Gastrocnemius medialis (tissue), 4 donors: ENCODE results near the gene TMTC2. TPM values are rescaled to one million over a fixed set of nuclear protein-coding genes. Genes with fewer than 3 reads are reported as not detected.

Experiments
- ATAC-seq, 2 donors: fragments of 150-250 bp; one replicate each; pipeline ENCODE4 v1.9.1; 2016
- DNase-seq, 2 donors: peaks; one replicate each; pipeline ENCODE4 v3.0.0-alpha.2; 2019
- H3K27ac ChIP-seq, 4 donors: fragments of 200-600 bp; sonication (generic); 1 replicate in 1 of 4; 2 replicates in 3 of 4; pipeline ENCODE4 v1.5.1; 2016 to 2018; ENCODE audit warnings: mild to moderate bottlenecking in 2 of 4, moderate library complexity in 1 of 4
- H3K27me3 ChIP-seq, 3 donors: fragments of 200-600 bp; sonication (generic) in 2 of 3; 1 replicate in 1 of 3; 2 replicates in 2 of 3; pipeline versions ENCODE4 v1.5.1 to v1.6.0; 2016 to 2019; ENCODE audit warnings: mild to moderate bottlenecking in 1 of 3, moderate library complexity in 1 of 3
- H3K36me3 ChIP-seq, 2 donors: fragments of 200-600 bp; sonication (generic) in 1 of 2; one replicate each; pipeline ENCODE4 v1.5.1; 2017 to 2018
- H3K4me1 ChIP-seq, 2 donors: fragments of 200-600 bp; sonication (generic) in 1 of 2; one replicate each; pipeline ENCODE4 v1.5.1; 2016 to 2017; ENCODE audit warnings: mild to moderate bottlenecking in 2 of 2
- H3K4me3 ChIP-seq, 4 donors: fragments of 200-600 bp; sonication (generic) in 3 of 4; 1 replicate in 1 of 4; 2 replicates in 3 of 4; pipeline ENCODE4 v1.5.1; 2016 to 2019; ENCODE audit warnings: mild to moderate bottlenecking in 2 of 4
- H3K9me3 ChIP-seq, 3 donors: fragments of 200-600 bp; sonication (generic) in 2 of 3; 1 replicate in 1 of 3; 2 replicates in 2 of 3; pipeline ENCODE4 v1.5.1; 2016 to 2019
- POLR2A ChIP-seq, 2 donors: fragments of 450-650 bp; IDR thresholded peaks; one replicate each; pipeline ENCODE4 v1.6.1; 2017; ENCODE audit warnings: antibody characterized with exemption in 2 of 2, mild to moderate bottlenecking in 2 of 2, moderate library complexity in 2 of 2
- in situ Hi-C, 4 donors: fragments of 200-750 bp; cut with MboI; loops; one replicate each; pipeline versions ENCODE4 v1.15.0 to v1.8.0; 2017; ENCODE audit warnings: low sequenced_read_pairs in 4 of 4
- intact Hi-C: fragments of 100-400 bp; cut with DNase I; formaldehyde crosslinking; loops from one replicate; pipeline ENCODE4 v1.15.1; 2023; ENCODE audit warnings: low total_unique reads
- total RNA-seq, 4 donors: library from RNA; depleted of rRNA; stranded (reverse); fragments of >200 nt; gene quantifications; one replicate each; pipeline versions ENCODE4 v1.1.0 to v1.2.3, GENCODE V29; 2016
- TF ChIP-seq, protein P1 (sequence below), 5 experiments: fragments of 450-650 bp in 3 of 5; fragments of 200-600 bp in 2 of 5; sonication (generic) in 2 of 5; IDR thresholded peaks in 4 of 5; conservative IDR thresholded peaks in 1 of 5; 1 replicate in 4 of 5; 2 replicates in 1 of 5; pipeline ENCODE4 v1.5.1; 2016 to 2019; ENCODE audit warnings: antibody characterized with exemption in 5 of 5, mild to moderate bottlenecking in 3 of 5, moderate library complexity in 3 of 5

TMTC2 gene
- total RNA-seq, 4 donors from 2014 or later = 1.6 to 2.5 (median 1.9) TPM

DNA sequence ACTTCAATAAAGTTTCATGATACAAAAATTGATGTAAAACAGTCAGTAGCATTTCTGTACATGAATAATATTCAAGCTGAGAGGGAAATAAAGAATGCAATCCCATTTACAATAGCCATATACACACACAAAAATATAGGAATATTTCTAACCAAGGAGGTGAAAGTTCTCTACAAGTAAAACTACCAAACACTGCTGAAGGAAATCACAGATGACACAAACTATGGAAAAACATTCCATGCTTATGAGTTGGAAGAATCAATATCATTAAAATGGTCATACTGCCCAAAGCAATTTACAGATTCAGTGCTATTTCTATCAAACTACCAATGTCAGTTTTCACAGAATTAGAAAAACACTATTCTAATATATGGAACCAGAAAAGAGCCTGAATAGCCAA lies 272.3 kb downstream of the TMTC2 start:
- intact Hi-C loops (no loop called here), in situ Hi-C loops (no loop called here)
- no peak for DNase-seq
- ATAC-seq = no peak
- H3K4me1 ChIP-seq = no peaks in the 10 kb centered on the region
- H3K9me3 ChIP-seq = no peaks in the 10 kb centered on the region
- no peak overlapping the region for H3K4me3 ChIP-seq
- H3K27me3 ChIP-seq = no peaks in the 10 kb centered on the region
- H3K27ac ChIP-seq = no peak overlapping the region
- no peaks in the 10 kb centered on the region for H3K36me3 ChIP-seq
- TF ChIP-seq, protein P1, sequence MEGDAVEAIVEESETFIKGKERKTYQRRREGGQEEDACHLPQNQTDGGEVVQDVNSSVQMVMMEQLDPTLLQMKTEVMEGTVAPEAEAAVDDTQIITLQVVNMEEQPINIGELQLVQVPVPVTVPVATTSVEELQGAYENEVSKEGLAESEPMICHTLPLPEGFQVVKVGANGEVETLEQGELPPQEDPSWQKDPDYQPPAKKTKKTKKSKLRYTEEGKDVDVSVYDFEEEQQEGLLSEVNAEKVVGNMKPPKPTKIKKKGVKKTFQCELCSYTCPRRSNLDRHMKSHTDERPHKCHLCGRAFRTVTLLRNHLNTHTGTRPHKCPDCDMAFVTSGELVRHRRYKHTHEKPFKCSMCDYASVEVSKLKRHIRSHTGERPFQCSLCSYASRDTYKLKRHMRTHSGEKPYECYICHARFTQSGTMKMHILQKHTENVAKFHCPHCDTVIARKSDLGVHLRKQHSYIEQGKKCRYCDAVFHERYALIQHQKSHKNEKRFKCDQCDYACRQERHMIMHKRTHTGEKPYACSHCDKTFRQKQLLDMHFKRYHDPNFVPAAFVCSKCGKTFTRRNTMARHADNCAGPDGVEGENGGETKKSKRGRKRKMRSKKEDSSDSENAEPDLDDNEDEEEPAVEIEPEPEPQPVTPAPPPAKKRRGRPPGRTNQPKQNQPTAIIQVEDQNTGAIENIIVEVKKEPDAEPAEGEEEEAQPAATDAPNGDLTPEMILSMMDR (IDR thresholded peaks at IDR 0.05 in 4 of 5, conservative IDR thresholded peaks at IDR 0.05 in 1 of 5) = no peak
- TF ChIP-seq POLR2A (IDR thresholded peaks at IDR 0.05) = no peak

DNA sequence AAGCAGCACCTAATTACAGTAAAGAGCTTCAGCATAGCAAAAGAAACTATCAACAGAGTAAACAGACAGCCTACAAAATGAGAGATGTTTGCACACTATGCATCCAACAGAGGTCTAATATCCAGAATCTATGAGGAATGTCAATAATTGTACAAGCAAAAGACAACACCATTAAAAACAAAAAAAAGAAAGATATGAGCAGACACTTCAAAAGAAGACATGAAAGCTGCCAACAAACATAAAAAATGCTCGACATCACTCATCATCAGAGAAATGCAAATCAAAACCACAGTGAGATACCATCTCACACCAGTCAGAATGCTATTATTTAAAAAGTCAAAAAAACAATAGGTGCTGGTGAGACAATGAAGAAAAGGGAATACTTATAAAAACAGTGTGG lies 273.1 kb downstream of the TMTC2 start:
- ATAC-seq (no peak), DNase-seq (no peak)
- in situ Hi-C loops = no loop called here
- no peaks in the 10 kb centered on the region for H3K36me3 ChIP-seq
- no peaks in the 10 kb centered on the region for H3K9me3 ChIP-seq
- no peaks in the 10 kb centered on the region for H3K27me3 ChIP-seq
- intact Hi-C loops = no loop called here
- TF ChIP-seq, protein P1 (IDR thresholded peaks at IDR 0.05 in 4 of 5, conservative IDR thresholded peaks at IDR 0.05 in 1 of 5) = no peak
- no peak for TF ChIP-seq POLR2A (IDR thresholded peaks at IDR 0.05)
- no peaks in the 10 kb centered on the region for H3K4me1 ChIP-seq
- no peak overlapping the region for H3K4me3 ChIP-seq
- H3K27ac ChIP-seq = no peak overlapping the region

DNA sequence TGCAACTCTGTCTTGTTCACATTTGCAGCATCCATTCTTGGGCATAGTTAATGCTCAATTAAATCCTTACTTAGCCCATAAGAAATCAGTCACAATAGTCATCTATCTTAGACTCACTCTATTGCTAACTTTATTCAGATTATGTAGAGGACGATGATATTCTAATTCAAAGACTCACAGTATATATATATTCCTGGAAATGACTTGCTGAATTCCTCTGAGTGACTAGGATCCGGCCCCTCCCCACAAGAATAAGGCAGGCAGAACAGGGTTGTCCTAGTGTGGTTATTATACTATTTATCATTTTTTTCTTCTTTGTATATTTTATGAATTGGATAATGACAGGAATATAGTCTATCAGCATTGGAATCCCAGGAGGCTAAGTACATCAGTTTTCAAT lies 275.1 kb downstream of the TMTC2 start:
- intact Hi-C loops = no loop called here
- ATAC-seq = no peak
- DNase-seq = no peak

DNA sequence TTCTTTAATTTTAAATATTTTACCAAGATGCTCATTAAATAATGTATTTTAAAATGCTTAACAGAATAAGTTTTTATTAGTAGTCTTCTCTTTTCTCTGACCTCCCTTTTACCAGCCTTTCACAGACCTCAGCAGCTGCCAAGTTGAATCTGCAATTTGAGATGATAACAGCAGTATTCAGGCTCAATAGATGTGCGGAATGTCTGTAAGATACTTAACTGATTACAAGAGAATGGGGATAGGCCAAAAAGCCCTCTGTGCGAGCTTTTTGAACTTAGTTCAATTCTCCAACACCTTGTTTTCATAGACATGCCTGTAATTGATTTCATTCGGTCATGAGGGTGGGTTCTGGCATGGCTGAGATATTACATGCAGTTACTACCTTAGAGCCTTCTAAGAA lies 277.2 kb downstream of the TMTC2 start:
- Histone ChIP-seq H3K9me3 (no peaks in the 10 kb centered on the region), H3K27me3 (no peaks in the 10 kb centered on the region), H3K4me3 (no peak overlapping the region), H3K27ac (no peak overlapping the region), H3K4me1 (no peaks in the 10 kb centered on the region), H3K36me3 (no peaks in the 10 kb centered on the region)
- TF ChIP-seq, protein P1 (IDR thresholded peaks at IDR 0.05 in 4 of 5, conservative IDR thresholded peaks at IDR 0.05 in 1 of 5) = no peak
- no peak for TF ChIP-seq POLR2A (IDR thresholded peaks at IDR 0.05)
- in situ Hi-C loops (no loop called here), intact Hi-C loops (no loop called here)
- DNase-seq = no peak
- no peak for ATAC-seq

More for the DNA sequence above, 275.1 kb downstream of the TMTC2 start:
- Histone ChIP-seq H3K4me1 (no peaks in the 10 kb centered on the region), H3K9me3 (no peaks in the 10 kb centered on the region), H3K27me3 (no peaks in the 10 kb centered on the region), H3K36me3 (no peaks in the 10 kb centered on the region), H3K27ac (no peak overlapping the region), H3K4me3 (no peak overlapping the region)
- TF ChIP-seq, protein P1 (IDR thresholded peaks at IDR 0.05 in 4 of 5, conservative IDR thresholded peaks at IDR 0.05 in 1 of 5) = no peak
- no peak for TF ChIP-seq POLR2A (IDR thresholded peaks at IDR 0.05)
- in situ Hi-C loops = no loop called here

DNA sequence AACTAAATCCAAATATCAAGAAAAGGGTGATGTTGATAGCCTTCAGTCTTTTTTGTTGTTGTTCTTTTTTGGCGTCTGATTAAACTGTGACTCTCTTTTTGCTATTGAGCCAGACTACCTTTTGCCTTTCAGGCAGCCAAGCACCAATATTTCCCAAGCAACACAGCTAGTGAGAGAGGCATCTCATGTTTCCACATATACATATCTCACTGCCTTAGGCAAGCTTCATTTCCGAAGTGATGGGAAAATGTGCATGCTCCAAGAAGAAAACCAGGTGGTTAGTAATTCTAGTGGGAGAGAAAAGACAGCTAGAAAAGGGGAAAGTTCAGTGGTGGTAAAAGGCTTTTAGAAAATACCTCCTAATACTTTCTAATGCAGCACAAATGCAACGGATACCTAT lies 277.7 kb downstream of the TMTC2 start:
- H3K36me3 ChIP-seq = no peaks in the 10 kb centered on the region
- H3K9me3 ChIP-seq = no peaks in the 10 kb centered on the region
- TF ChIP-seq, protein P1 (IDR thresholded peaks at IDR 0.05 in 4 of 5, conservative IDR thresholded peaks at IDR 0.05 in 1 of 5) = no peak
- no peak for TF ChIP-seq POLR2A (IDR thresholded peaks at IDR 0.05)
- H3K27ac ChIP-seq = no peak overlapping the region
- H3K27me3 ChIP-seq = no peaks in the 10 kb centered on the region
- in situ Hi-C loops = no loop called here
- no peak overlapping the region for H3K4me3 ChIP-seq
- intact Hi-C loops = no loop called here
- DNase-seq = no peak
- H3K4me1 ChIP-seq = no peaks in the 10 kb centered on the region
- no peak for ATAC-seq
